ENCODE measurements around the gene KRCC1.

DNA sequence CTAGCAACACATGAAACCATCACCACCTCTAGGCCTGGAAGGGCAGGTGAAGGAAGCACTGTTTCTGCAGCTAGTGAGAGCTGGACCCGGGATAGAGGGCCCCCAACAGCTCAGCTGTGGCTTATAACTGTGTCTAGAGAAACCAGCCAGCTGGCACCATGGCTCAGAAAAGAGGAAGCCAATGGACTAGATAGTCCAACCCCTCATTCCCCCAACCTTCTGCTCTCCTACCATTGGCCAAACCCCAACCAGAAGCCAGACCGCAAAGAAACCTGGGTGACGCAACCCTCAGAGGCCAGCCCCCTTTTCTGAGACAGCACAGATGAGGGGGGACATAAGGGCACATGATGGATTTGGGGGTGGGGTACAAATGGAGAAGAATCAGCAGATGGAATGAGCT is 36.4 kb upstream of the KRCC1 start:
- TF ChIP-seq POLR2A (IDR thresholded peaks at IDR 0.05; ENCODE audit: low read depth, low read length) (no peak), POLR2AphosphoS5 (IDR thresholded peaks at IDR 0.05; ENCODE audit: low read depth, low read length) (no peak)

All from GM12892 (cell line).